Dermis blood vessel endothelial cell (primary cell): ENCODE data around the gene IL1RAPL1. TPM values are rescaled to one million over a fixed set of nuclear protein-coding genes. Genes with fewer than 3 reads are reported as not detected.
A peak's percentile ranks its signal among the peaks of the same experiment; 100 is the strongest.
"Not testable (repeated sequence)": the region's sequence is repeated elsewhere in the genome, so short reads cannot be mapped to it uniquely, and the experiment has no call there.

ENCODE experiments used
- DNase-seq: peaks from one replicate; pipeline ENCODE4 v3.0.0; 2010
- total RNA-seq: library from RNA; depleted of rRNA; stranded (reverse); fragments of >200 nt; gene quantifications from 2 replicates; pipeline ENCODE4 v1.2.3, GENCODE V29; 2014

Gene IL1RAPL1
- total RNA-seq, 1 donor from 2014 or later = not detected

GRCh38 chrX:29285664-29286063 lies 698.4 kb downstream of the IL1RAPL1 start:
- no peak for DNase-seq

GRCh38 chrX:29295987-29296680 lies 708.9 kb downstream of the IL1RAPL1 start:
- peak; percentile 40 for DNase-seq

GRCh38 chrX:29297171-29297800 lies 710.0 kb downstream of the IL1RAPL1 start:
- no peak for DNase-seq

- no peak for DNase-seq
Observed at GRCh38 chrX:29299684-29300083, 712.4 kb downstream of the IL1RAPL1 start.

- DNase-seq = no peak
Observed at GRCh38 chrX:29308726-29309125, 721.5 kb downstream of the IL1RAPL1 start.

GRCh38 chrX:29315931-29316330 lies 728.7 kb downstream of the IL1RAPL1 start:
- no peak for DNase-seq

- peak; percentile 33 for DNase-seq
Observed at GRCh38 chrX:29318012-29318411, 730.8 kb downstream of the IL1RAPL1 start.

- not testable (repeated sequence) for DNase-seq
Observed at GRCh38 chrX:29332429-29332828, 745.2 kb downstream of the IL1RAPL1 start.

GRCh38 chrX:29333091-29333490 lies 745.8 kb downstream of the IL1RAPL1 start:
- DNase-seq = not testable (repeated sequence)

GRCh38 chrX:29348288-29348687 lies 761.0 kb downstream of the IL1RAPL1 start:
- DNase-seq = no peak

- DNase-seq = no peak
Observed at GRCh38 chrX:29359276-29359675, 772.0 kb downstream of the IL1RAPL1 start.

GRCh38 chrX:29374765-29375164 lies 787.5 kb downstream of the IL1RAPL1 start:
- DNase-seq = not testable (repeated sequence)

GRCh38 chrX:29376584-29376983 lies 789.3 kb downstream of the IL1RAPL1 start:
- DNase-seq = no peak

GRCh38 chrX:29382811-29383210 lies 795.6 kb downstream of the IL1RAPL1 start:
- no peak for DNase-seq

- DNase-seq = no peak
Observed at GRCh38 chrX:29388509-29388908, 801.3 kb downstream of the IL1RAPL1 start.

- no peak for DNase-seq
Observed at GRCh38 chrX:29397506-29397905, 810.3 kb downstream of the IL1RAPL1 start.

GRCh38 chrX:29407357-29407756 lies 820.1 kb downstream of the IL1RAPL1 start:
- no peak for DNase-seq

- peak; percentile 39 for DNase-seq
Observed at GRCh38 chrX:29419774-29420553, 832.7 kb downstream of the IL1RAPL1 start.

- no peak for DNase-seq
Observed at GRCh38 chrX:29422034-29422433, 834.8 kb downstream of the IL1RAPL1 start.

- no peak for DNase-seq
Observed at GRCh38 chrX:29431895-29432294, 844.6 kb downstream of the IL1RAPL1 start.

GRCh38 chrX:29432534-29432933 lies 845.3 kb downstream of the IL1RAPL1 start:
- DNase-seq = no peak

GRCh38 chrX:29434939-29435338 lies 847.7 kb downstream of the IL1RAPL1 start:
- no peak for DNase-seq

GRCh38 chrX:29435396-29435795 lies 848.1 kb downstream of the IL1RAPL1 start:
- no peak for DNase-seq

- DNase-seq = no peak
Observed at GRCh38 chrX:29447867-29448266, 860.6 kb downstream of the IL1RAPL1 start.
